HG02840 (cell line): ENCODE measurements around the gene BNIP5.

Experiments used
- ATAC-seq: cut with Tn5 transposase; IDR thresholded peaks from one replicate; pipeline ENCODE4 v1.9.1; 2021; ENCODE audit warnings: mild to moderate bottlenecking, moderate library complexity, moderate number of reproducible peaks; ENCODE audit not compliant: unreplicated experiment, low FRiP score

The BNIP5 gene

GRCh38 chr6:36326356-36326995 lies 10.2 kb downstream of the BNIP5 start:
- no peak for ATAC-seq

GRCh38 chr6:36324715-36325114 lies 12.0 kb downstream of the BNIP5 start:
- ATAC-seq: no peak

DNA sequence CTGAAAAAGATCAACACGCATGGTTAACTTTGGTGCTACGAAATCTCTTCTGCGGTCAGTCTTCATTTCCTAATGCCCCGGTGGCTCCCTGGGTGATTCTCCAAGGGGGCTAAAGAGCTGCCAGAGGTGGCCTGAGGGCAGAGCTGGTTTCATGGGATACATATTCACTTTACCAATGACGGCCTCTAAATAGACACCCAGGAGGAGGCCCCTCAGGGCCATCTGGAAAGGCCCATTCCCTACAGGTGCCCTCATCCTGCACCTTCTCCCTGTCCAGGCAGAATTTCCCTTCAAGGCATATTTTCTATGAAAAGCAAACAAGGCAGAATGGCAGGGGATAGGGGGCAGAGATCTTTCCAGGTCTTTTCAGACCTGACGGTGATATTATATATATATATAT lies 12.5 kb downstream of the BNIP5 start:
- ATAC-seq: no peak

DNA sequence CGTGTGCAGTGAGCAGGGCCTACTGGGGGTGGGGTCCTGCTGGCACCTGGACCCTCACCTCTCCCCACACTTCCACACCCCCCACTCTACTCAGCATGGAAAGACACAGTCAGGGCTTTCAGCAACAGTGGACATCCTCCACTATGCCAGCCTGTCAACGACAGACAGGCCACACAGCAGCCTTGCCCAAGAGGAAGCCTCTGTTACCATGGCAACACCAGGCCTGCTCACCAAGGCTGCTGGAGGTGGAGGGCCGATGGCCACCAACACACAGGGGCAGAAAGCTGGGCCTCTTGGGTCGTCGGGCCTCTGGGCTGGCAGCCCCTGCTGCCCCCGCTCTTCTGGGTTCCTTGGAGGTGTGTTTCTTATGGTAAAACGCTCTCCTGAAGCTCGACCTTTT lies 13.6 kb downstream of the BNIP5 start:
- no peak for ATAC-seq

GRCh38 chr6:36322591-36322990 lies 14.1 kb downstream of the BNIP5 start:
- ATAC-seq: no peak

GRCh38 chr6:36320475-36320874 lies 16.2 kb downstream of the BNIP5 start:
- ATAC-seq: no peak

DNA sequence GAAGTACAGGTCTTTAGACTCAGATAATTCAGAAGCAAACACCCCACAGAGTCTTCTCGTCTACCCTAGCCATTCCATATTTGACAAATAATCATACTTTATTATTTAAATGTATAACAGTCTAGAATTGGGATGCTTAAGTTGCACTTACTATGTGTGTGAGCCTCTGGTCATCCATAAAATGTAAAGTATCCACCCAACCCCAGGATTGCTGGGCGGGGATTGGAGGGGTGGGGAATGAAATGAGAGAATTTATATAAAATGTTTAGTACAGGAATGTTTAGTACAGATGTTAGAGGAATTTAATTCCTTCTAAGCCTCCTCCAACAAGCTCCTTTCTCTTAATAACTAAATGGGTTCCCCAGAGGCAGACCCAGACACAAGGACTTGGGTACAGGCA lies 16.9 kb downstream of the BNIP5 start:
- no peak for ATAC-seq

- no peak for ATAC-seq
Observed at GRCh38 chr6:36319436-36319762, 17.3 kb downstream of the BNIP5 start.

- no peak for ATAC-seq
Observed at GRCh38 chr6:36318690-36319435, 17.8 kb downstream of the BNIP5 start.

DNA sequence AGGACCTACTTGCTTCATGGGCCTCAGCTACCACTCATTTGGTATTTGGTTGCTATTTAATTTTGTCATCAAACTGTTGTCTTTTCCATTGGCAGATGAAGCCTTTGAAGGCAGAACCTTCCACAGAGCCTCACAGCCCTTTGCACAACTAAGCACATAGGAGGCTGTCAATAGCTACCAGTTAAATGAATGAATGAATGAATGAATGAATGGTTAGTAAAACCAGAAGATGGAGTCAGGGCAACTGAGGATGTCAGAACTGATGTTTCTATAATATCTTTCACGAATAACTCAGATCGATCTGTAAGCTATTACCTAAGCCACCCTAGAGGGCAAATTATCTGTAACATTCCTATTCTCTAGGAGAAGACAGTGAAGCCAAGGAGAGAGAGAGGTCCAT lies 19.1 kb downstream of the BNIP5 start:
- no peak for ATAC-seq

DNA sequence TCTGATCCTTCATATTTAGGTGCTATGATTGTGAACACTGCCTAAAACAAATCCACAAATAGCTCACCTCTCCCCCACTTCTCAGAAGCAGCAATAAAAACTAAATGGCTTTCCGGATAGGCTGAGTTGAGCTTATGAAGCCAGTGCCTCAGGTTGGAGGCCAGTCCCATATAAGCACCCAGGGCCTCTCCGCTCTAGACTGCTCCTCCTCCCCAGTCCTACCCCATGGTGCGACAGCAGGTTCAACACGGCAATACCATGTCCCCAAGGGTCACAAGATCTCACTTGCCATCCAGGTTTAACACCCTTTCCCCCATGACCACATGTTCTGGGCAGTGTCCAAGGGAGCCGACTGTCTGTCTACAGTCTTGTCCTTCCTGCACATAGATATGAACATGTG lies 20.8 kb downstream of the BNIP5 start:
- no peak for ATAC-seq

GRCh38 chr6:36314221-36315014 lies 22.3 kb downstream of the BNIP5 start:
- no peak for ATAC-seq

GRCh38 chr6:36313649-36313936 lies 23.1 kb downstream of the BNIP5 start:
- no peak for ATAC-seq

DNA sequence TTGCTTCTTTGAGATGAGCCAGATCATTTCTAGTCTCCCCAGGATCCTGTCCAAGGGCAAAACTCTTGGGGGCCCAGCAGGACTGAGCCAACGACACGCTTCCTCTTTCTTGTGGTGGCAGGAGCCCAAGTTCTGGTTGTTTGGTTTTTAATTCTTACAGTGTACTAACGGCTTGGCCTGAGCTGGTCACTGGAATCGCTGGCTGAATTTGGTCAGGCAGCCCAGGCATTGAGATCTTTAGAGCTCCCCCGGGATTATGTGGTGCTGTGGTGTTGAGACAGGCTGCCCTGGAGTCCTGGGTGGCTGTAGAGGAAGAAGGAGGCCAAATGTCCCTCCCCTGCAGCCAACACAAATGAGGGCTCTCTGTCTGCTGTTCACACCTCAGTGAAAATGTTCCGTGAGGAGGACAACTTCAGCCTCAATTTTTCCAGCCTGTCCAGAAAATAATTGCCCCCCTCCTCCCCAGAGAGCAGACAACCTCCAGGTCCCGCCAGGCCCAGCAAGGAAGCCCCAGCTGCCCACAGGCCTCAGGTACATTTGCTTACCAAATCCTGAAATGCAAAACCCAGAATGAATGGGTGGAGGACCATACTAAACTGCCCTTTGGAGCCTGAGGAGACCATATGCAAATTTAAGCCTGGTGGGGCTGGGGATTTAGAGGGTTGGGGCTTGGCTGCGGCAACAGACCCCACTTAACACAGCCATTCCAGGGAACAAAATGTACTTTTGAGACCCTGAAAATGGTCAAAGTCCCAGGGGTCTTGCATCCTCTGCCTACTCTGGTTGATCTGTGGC lies 23.6 kb downstream of the BNIP5 start:
- ATAC-seq: no peak

GRCh38 chr6:36309900-36310299 lies 26.8 kb downstream of the BNIP5 start:
- no peak for ATAC-seq

DNA sequence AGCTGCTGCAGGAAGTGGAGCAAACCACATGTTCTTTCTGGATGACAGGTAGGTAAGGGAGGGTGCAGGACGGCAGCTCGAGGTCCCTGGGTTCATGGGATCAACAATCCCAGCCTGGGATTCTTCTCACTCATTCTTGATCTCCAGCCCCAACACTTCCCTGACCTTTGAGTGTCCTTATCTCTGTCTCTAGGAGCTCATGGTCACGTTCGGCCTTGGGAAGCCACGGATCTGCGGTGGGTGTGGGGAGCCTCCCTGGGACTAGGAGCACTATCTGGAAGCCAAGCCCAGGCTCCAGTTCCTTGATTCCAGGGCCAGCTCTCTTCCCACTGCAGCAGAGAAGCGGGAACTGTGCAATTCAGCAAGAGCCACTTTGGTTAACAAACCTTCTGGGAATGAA lies 27.5 kb downstream of the BNIP5 start:
- no peak for ATAC-seq

GRCh38 chr6:36308514-36308913 lies 28.2 kb downstream of the BNIP5 start:
- no peak for ATAC-seq

DNA sequence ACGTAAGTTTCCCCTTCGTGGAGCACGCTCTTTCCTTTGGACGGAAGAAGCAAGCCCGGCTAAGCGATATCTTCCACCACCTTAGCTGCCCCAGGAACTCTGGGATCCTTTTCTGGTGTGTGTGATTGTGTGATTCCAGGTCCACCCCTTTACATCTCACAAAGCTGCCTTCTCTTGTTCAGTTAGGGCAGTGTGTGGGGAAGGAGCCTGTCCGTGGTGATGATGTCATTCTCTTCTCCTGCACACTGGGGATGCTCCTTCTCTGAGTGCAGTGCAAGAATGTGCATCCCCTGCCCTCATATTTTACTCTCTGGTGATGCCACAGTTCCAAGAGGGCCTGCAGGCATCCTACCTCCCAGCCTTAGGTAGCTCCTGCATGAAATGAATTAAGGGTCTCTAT lies 30.3 kb downstream of the BNIP5 start:
- no peak for ATAC-seq

DNA sequence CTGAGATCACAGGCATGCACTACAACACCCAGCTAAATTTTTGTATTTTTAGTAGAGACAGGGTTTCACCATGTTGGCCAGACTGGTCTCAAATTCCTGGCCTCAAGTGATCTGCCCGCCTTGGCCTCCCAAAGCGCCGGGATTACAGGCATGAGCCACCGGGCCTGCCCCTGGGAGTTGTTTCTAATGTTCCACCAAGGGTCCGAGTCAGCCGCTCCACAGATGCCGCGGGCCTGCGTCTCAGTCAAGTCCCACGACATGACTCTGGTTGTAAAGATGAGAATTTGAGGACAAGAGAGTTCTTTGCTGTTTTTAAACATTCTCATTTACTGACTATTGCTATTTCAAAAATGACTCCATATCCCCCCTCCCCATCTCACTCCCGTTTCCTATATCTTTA lies 30.8 kb downstream of the BNIP5 start:
- ATAC-seq: no peak

GRCh38 chr6:36302227-36302976 lies 34.3 kb downstream of the BNIP5 start:
- ATAC-seq: no peak
